NCI-H128 (cell line): ENCODE results near the gene KAZN.

ENCODE experiments used
- DNase-seq: peaks from one replicate; lab custom pipeline; 2025; ENCODE audit not compliant: unreplicated experiment; lab: John Stamatoyannopoulos, UW

Gene KAZN

GRCh38 chr1:14639291-14640050 is 41.0 kb downstream of the KAZN start:
- no peak for DNase-seq

GRCh38 chr1:14642712-14643111 is 44.2 kb downstream of the KAZN start:
- DNase-seq = no peak

- DNase-seq = no peak
Observed at GRCh38 chr1:14646973-14647372, 48.5 kb downstream of the KAZN start.

- DNase-seq = no peak
Observed at GRCh38 chr1:14647777-14648176, 49.3 kb downstream of the KAZN start.

- DNase-seq = no peak
Observed at GRCh38 chr1:14648391-14648790, 49.9 kb downstream of the KAZN start.

GRCh38 chr1:14648896-14649855 is 50.7 kb downstream of the KAZN start:
- no peak for DNase-seq

GRCh38 chr1:14649976-14650375 is 51.5 kb downstream of the KAZN start:
- no peak for DNase-seq

GRCh38 chr1:14650951-14651350 is 52.5 kb downstream of the KAZN start:
- DNase-seq = no peak

GRCh38 chr1:14652840-14653239 is 54.4 kb downstream of the KAZN start:
- no peak for DNase-seq

GRCh38 chr1:14653461-14653960 is 55.0 kb downstream of the KAZN start:
- DNase-seq = no peak

GRCh38 chr1:14654554-14654953 is 56.1 kb downstream of the KAZN start:
- DNase-seq = no peak

- no peak for DNase-seq
Observed at GRCh38 chr1:14655385-14655784, 56.9 kb downstream of the KAZN start.

- no peak for DNase-seq
Observed at GRCh38 chr1:14656384-14656937, 58.0 kb downstream of the KAZN start.

GRCh38 chr1:14658642-14659041 is 60.2 kb downstream of the KAZN start:
- no peak for DNase-seq

- DNase-seq = no peak
Observed at GRCh38 chr1:14659913-14660312, 61.4 kb downstream of the KAZN start.

GRCh38 chr1:14660801-14661200 is 62.3 kb downstream of the KAZN start:
- DNase-seq = no peak

GRCh38 chr1:14661222-14661621 is 62.7 kb downstream of the KAZN start:
- DNase-seq = no peak

GRCh38 chr1:14662116-14662515 is 63.6 kb downstream of the KAZN start:
- no peak for DNase-seq

- no peak for DNase-seq
Observed at GRCh38 chr1:14663773-14664172, 65.3 kb downstream of the KAZN start.

GRCh38 chr1:14666373-14666772 is 67.9 kb downstream of the KAZN start:
- DNase-seq = no peak

- DNase-seq = no peak
Observed at GRCh38 chr1:14666962-14667650, 68.6 kb downstream of the KAZN start.
